ENCODE results near the gene ATMIN.

Gene ATMIN, protein sequence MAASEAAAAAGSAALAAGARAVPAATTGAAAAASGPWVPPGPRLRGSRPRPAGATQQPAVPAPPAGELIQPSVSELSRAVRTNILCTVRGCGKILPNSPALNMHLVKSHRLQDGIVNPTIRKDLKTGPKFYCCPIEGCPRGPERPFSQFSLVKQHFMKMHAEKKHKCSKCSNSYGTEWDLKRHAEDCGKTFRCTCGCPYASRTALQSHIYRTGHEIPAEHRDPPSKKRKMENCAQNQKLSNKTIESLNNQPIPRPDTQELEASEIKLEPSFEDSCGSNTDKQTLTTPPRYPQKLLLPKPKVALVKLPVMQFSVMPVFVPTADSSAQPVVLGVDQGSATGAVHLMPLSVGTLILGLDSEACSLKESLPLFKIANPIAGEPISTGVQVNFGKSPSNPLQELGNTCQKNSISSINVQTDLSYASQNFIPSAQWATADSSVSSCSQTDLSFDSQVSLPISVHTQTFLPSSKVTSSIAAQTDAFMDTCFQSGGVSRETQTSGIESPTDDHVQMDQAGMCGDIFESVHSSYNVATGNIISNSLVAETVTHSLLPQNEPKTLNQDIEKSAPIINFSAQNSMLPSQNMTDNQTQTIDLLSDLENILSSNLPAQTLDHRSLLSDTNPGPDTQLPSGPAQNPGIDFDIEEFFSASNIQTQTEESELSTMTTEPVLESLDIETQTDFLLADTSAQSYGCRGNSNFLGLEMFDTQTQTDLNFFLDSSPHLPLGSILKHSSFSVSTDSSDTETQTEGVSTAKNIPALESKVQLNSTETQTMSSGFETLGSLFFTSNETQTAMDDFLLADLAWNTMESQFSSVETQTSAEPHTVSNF

DNA sequence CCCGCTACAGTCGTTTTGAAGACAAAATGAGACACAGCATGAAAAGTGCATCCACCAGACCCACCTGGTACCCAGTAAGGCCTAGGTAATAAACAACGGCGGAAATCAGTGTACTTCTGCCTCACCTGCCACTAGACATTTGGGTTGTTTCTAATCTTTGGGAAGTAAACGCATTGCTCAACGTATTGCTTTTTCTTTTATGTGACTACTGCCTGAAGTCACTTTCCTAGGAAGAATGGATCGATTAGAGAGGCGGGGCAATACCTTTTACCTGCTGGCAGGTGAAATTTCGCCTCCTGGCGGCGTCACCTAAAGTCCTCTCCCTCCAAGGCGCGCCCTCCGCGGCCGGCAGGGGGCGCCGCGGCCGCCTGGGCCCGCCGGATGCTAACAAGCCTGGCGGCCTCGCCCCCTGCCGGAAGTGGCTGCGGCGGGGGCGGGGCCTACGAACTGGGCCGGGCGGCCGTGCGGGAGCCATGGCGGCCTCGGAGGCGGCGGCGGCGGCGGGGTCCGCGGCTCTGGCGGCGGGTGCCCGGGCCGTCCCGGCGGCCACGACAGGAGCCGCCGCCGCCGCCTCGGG, at the start of gene ATMIN:
TSS of gene ATMIN (plus strand) at position 445 of the 577 bp plus-strand sequence. CDS start at position 474, 29 bp downstream.
- DNase-seq (ENCODE audit: low read depth in 2 of 2, low spot score in 1 of 2): peak; percentile 65 to 77

DNA sequence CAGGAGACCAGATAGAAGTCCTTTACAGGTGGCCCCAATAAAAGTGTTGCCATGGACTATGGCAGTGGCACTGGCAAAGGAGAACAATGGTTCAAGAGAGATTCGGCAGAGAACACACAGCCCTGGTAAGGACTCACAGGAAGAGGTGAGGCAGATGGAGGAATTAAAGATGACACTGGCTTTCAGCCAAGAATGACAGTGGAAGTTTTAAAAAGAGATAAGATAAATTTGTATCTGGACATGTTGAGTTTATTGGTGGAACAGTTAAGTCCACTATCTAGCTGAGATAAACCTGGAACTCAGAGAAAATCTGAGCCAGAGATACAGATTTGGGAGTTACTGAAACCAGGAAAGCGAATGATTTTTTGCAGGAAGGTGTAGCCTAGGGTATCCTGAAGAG, 49.1 kb upstream of the ATMIN start:
- DNase-seq (ENCODE audit: low read depth in 2 of 2, low spot score in 1 of 2): no peak

DNA sequence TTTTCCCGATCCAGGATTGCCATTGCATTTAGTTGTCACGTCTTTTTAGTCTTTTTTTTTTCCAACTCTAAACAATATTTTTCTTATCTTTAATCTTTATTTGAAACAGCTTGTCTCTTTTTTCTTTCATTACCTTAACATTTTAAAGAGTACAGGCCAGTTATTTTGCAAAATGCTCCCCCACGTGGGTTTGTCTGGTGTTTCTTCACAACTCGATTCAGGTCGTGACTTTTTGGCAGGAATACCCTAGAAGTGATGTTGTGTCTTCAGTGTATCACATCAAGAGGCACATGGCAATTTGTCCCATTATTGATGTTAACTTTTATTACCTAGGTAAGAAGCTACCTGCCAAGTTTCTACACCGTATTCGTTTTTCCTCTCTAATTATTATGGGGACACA, 46.9 kb upstream of the ATMIN start:
- DNase-seq (ENCODE audit: low read depth in 2 of 2, low spot score in 1 of 2): no peak

DNA sequence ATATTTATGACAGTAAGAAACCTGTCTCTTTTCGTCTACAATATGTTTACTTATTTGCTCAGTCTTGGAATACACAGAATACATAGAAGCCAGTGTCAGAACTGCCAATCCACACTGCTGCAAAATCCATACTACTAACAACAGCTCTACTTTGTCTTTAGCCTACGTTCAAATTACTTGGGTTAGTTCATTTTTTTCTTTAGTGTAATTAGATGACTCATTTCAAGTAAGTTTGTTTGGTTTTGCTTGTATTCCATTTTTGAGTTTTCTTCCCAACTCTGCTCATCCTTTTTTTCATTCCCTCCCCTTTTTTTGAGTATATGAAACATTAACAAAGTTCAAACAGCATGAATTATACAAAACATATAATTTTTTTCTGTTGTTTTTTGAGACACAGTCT, 45.8 kb upstream of the ATMIN start:
- DNase-seq (ENCODE audit: low read depth in 2 of 2, low spot score in 1 of 2): no peak

DNA sequence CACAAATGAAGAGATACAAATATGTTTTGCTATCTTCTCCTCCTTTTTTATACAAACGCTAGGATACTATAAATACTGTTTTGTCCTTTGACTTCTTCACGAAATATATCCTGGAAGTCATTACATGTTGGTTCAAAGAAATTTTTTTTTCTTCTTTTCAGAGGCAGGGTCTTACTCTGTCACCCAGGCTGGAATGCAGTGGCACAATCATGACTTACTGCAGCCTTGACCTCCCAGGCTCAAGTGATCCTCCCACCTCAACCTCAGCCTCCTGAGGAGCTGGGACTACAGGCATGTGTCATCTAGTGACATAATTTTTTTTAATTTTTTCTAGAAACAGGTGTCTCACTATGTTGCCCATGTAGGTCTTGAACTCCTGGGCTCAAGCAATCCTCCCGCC, 45.1 kb upstream of the ATMIN start:
- no peak for DNase-seq (ENCODE audit: low read depth in 2 of 2, low spot score in 1 of 2)

DNA sequence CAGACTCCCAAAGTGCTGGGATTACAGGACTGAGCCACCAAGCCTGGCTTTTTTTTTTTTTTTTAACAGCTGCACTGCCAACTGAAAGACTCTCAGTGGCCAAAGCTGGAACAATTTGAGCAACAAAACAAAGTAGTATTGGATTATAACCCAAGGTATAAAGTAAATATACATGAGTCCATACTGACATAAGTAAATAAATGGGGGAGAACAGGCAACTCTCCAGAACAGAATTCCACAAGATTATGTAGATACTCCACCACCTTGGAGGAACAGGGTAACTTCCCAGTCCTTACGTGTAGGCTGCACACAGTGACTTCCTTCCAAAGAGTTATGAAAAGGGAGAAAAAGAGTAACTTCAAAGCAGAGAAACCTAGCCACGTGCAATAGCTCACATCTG, 44.7 kb upstream of the ATMIN start:
- DNase-seq (ENCODE audit: low read depth in 2 of 2, low spot score in 1 of 2): no peak

DNA sequence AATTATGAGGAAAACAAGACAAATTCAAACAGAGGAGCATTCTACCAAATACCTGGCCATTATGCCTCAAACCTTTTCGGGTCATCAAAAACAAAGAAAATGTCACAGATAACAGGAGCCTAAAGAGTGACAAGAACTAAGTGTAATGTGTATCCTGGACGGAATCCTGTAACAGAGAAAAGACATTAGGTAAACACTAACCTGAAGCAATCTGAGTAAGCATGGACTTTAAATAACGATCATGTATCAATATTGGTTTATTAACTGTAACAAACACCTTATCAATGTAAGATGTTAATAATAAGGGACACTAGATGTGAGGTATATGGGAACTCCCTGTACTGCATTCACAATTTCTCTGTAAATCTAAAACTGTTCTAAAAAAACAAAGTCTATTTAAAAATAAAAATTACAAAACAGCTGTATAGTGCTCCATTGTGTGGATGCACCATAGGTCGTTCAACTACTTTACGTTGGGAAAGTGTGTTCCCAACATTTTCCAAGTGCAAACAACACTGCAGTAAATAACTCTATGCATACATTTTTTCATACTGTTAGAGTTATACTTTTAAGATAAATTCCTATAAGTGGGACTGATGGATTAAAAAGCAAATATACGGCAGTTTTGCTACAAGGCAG, 43.7 kb upstream of the ATMIN start:
- DNase-seq (ENCODE audit: low read depth in 2 of 2, low spot score in 1 of 2): no peak

DNA sequence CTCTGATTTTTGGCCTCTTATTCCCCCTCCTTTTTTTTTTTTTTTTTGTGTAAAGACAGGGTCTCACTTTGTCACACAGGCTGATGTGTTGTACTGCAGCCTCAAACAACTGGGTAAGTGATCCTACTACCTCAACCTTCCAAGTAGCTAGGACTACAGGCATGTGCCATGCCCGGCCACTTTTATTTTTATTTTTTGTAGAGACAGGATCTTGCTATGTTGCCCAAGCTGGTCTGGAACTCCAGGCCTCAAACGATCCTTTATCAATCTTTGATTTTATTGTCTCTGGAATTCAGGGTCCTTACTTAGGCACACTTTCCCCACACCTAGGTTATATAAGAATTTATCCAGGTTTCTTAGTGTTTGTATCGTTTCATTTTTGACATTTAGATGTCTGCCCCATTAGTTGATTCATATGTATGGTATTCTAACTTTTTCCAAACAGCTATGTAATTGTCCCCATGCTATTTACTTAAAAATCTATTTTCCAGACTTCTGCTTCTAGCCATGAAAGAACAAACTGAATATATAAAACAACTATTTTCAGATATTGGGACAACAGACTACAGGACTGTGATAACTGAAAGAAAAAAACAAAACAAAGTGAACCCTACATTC, 42.9 kb upstream of the ATMIN start:
- DNase-seq (ENCODE audit: low read depth in 2 of 2, low spot score in 1 of 2): no peak

DNA sequence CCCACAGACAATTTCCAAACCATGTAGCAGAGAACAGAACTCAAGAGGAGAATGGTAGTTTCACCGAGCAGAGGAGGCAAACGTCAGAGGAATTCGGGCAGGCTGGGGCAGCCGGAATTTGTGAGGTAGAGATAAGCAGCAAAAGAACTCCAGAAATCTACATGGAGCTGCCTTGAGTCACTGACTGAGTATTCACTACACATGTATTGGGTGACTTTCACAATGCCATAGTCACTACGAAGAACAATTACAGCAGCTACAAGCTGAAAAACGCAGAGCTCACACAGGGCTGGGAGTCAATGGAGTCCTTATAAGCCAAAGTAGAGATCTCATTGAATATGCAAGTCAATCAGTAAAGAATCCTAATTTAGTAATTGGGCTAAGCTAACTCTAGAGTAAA, 42.3 kb upstream of the ATMIN start:
- DNase-seq (ENCODE audit: low read depth in 2 of 2, low spot score in 1 of 2): no peak

DNA sequence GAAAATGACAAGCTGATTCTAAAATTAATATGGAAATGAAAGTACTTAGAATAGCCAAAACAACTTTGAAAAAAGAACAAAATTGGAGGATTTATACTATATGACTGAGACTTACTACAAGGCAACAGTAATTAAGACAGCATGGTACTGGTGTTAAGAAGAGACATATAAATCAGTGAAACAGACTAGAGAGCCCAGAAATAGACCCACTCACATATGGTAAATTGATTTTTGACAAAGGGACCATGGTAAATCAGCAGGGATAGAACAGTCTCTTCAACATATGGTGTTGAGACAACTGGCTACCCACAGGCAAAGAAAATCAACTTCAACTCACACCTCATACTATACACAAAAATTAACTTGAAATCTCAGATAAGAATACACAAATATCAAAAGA, 41.8 kb upstream of the ATMIN start:
- DNase-seq (ENCODE audit: low read depth in 2 of 2, low spot score in 1 of 2): no peak

DNA sequence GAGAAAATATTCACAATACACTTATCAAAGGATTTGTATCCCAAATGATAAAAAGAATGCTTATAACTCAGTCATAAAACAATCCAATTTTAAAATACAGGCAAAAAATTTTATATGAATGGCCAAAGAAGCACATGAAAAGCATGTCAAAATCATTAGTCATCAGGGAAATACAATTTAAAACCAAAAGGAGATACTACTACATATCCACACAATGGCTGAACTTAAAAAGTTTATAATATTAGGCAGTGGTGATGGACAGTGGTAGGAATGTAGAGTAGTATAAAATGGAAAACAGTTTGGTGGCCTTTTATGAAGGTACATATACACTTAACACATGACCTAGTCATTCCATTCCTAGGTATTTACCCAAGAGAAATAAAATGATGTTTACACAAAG, 41.2 kb upstream of the ATMIN start:
- DNase-seq (ENCODE audit: low read depth in 2 of 2, low spot score in 1 of 2): no peak

DNA sequence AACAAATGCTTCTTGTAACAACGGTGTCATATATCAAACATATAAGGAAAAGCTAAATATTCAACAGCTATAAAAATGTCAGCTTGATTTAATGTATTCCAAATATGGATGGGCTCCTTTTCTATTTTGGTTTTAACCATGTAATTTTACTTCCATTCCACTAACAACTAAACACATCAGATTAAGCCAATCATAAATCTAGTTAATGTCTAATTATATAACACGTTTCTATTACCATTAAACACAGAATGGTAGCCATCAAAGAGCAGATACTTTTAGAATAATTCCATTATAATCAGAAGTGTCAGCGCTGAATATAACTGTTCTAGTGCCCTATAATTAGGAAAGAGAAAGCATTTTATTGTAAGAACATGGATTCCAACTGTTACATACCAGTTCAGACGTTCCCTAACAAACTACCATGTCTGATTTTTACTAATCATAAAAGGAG, 38.9 kb upstream of the ATMIN start:
- DNase-seq (ENCODE audit: low read depth in 2 of 2, low spot score in 1 of 2): no peak

DNA sequence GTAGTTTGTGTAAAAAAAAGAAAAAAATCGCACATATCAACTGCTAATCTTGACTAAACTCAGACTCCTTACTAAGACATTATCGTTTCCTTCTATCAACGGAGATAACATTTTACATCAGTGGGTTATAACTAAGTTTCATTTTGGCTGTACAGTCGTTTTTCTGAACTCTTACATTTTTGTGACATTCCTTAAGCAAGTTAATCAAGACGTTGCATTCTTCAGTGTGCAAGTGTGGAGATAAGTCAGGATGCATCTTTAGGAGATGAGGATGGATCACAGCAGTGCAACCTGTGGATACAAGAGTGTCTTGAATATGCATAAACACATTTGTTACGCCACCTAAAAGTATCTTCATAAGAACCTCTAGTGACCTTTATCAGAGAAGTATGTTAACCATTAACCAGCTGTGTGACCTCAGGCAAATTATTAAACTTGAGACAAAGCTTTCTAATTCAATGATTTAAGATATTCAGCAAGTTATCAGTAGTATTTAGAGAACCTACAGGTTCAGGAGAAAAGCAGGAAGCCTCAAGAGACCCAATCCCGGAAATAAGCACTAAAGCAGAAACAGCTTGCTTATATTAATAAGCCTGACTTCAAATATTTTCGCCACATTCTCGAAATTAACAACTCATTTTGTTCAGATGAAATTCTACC, 38.4 kb upstream of the ATMIN start:
- no peak for DNase-seq (ENCODE audit: low read depth in 2 of 2, low spot score in 1 of 2)

DNA sequence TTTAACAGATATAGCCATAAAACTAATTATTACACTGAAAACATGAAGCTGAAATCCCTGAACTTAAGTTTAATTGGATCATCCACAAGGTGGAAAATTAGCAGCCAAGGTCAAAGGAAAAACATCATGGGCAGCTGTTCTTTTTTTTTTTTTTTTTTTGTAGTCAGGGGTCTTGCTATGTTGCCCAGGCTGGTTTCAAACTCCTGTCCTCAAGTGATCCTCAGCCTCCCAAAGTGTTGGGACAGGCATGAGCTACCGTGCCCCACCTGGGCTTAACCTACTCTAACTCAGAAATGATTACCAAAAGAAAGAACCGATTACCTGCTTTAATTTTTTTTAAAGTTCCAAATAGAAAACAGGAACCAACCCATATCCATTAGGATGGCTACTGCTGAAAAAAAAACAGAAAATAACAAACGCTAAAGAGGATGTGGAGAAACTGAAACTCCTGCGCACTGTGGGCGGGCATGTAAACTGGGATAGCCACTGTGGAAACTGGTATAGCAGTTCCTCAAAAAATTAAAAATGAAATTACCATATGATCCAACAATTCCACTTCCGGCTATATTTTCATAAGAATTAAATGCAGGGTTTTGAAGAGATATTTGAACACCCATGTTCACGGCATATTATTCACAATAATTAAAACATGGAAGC, 37.5 kb upstream of the ATMIN start:
- DNase-seq (ENCODE audit: low read depth in 2 of 2, low spot score in 1 of 2): no peak

DNA sequence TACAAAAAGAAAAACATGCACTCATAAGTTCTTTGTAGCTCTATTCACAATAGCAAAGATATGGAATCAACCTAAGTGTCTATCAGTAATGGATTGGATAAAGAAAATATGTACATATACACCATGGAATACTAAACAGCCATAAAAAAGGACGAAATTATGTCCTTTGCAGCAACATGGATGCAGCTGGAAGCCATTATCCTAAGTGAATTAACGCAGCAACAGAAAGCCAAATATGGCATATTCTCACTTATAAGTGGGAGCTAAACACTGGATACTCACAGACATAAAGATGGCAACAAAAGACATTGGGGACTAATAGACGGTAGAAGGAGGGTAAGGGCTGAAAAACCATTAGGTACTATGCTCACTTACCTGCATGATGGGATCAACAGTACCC, 34.8 kb upstream of the ATMIN start:
- no peak for DNase-seq (ENCODE audit: low read depth in 2 of 2, low spot score in 1 of 2)

DNA sequence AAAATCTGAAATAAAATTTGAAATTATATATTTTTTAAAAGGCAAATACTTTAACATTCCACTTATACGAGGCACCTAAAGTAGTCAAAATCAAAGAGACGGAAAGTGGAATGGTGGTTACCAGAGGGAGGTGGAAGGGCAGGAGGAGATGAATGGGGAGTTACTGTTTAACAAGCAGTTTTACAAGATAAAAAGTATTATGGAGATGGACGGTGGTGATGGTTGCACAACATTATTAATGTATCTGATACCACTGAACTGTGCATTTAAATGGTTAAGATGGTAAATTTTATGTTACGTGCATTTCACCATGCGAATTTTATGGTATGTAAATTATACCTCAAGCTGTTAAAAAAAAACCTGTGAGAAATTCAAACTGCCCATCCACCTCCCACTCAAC, 34.3 kb upstream of the ATMIN start:
- no peak for DNase-seq (ENCODE audit: low read depth in 2 of 2, low spot score in 1 of 2)

DNA sequence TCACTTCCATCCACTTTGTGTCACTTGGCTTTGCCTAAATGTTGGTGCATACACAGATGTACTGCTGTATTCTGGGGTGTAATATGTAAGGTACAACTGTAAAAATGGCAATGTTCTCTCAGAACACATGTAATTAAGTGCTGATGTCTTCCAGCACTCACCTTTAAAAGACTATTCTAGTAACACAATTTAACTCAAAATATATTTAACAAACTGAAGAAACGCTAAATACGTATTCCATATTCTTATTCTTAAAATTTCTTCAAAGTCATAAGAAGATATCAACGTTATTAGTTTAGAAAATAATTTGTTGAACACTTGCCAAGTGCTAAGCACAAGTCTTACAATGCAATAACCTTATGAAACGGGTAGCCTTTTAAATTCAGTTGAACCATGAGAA, 32.6 kb upstream of the ATMIN start:
- no peak for DNase-seq (ENCODE audit: low read depth in 2 of 2, low spot score in 1 of 2)

DNA sequence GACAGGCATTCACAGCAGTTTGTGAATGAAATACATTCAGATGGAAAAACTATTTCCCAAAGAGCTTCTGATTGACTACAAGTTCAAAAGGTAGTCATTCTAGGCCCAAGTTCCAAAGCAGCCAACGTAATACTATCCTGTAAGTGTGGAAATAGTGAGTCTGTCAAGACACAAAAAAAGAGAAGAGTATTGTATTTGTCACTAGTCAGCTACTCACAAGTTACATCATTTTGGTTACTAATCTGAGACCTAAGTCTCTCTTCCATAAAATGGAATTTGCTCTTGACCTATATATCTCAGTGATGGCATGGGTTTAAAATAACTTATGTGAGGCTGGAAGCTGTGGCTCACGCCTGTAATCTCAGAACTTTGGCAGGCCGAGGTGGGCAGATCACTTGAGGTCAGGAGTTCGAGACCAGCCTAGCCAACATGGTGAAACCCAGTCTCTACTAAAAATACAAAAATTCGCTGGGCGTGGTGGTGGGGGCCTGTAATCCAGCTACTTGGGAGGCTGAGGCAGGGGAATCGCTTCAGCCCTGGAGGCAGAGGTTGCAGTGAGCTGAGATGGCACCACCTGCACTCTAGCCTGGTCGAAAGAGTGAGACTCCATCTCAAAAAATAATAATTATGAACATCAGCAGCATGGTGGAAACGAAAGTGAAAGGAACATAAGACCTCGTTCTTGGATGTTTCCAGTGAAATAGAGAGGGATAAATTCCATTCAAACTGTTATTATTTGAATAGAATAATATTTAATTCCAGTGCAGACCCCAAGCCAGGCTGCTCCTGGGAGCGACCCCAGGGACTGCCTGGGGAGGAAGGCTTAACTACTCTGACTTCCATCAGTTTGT, 31.8 kb upstream of the ATMIN start:
- DNase-seq (ENCODE audit: low read depth in 2 of 2, low spot score in 1 of 2): no peak

All from stimulated activated CD8-positive, alpha-beta memory T cell treated with anti-CD3 and anti-CD28 coated beads, Interleukin-4, amount 100 ng/mL, for 4 hours (primary cell).